Measurements from ENCODE around the gene SBDS.

GRCh38 chr7:67021260-67021659, 25.9 kb upstream of the SBDS start:
- TF ChIP-seq, protein P1, sequence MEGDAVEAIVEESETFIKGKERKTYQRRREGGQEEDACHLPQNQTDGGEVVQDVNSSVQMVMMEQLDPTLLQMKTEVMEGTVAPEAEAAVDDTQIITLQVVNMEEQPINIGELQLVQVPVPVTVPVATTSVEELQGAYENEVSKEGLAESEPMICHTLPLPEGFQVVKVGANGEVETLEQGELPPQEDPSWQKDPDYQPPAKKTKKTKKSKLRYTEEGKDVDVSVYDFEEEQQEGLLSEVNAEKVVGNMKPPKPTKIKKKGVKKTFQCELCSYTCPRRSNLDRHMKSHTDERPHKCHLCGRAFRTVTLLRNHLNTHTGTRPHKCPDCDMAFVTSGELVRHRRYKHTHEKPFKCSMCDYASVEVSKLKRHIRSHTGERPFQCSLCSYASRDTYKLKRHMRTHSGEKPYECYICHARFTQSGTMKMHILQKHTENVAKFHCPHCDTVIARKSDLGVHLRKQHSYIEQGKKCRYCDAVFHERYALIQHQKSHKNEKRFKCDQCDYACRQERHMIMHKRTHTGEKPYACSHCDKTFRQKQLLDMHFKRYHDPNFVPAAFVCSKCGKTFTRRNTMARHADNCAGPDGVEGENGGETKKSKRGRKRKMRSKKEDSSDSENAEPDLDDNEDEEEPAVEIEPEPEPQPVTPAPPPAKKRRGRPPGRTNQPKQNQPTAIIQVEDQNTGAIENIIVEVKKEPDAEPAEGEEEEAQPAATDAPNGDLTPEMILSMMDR (conservative IDR thresholded peaks at IDR 0.05; ENCODE audit: low read length): no peak
- TF ChIP-seq EZH2phosphoT487 (IDR thresholded peaks at IDR 0.05; ENCODE audit: borderline replicate concordance, low read depth, low read length): no peak

All from OCI-LY7 (cell line).